HuH-7.5 (cell line): ENCODE measurements around the gene ALDH5A1.

ENCODE experiments used
- DNase-seq: peaks from one replicate; pipeline ENCODE4 v3.0.0; 2011; ENCODE audit warnings: low spot score

The ALDH5A1 gene

DNA sequence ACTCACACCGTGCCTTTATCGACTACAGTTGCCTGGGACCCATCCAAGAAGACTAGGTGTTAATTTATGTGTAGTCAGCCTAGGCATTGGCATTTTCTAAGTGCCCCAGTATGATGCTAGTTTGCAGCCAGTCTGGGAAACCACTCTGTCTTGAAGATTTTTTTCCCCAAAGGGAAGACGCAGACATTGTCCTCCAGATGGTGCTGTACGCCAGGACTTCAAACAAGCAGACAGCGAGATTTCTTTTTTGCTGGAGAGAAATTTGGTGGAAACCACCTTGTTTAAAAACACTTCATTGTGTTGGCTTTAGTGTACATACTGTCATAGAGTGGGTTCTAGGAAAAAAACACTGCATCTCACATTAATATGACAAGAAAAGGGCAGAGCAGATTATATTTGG, 30.0 kb downstream of the ALDH5A1 start:
- no peak for DNase-seq

DNA sequence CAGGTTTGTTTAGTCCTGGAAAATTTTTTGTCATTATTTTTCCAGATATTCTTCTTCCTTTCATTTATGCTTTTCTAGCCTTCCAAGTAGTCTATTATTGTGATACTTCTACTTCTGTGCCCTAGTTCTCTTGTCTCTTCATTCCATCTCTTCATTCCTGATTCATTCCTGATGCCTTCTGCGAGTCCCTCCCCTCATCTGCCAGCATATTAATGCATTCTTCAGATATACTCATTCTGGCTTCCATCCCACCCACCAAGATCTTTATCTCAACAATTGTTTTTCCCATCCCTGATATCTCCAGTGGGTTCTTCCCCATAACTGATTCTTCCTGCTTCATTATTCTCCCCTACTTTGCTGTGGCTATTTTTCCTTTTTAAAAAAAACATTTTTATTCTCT, 35.2 kb downstream of the ALDH5A1 start:
- DNase-seq: no peak

DNA sequence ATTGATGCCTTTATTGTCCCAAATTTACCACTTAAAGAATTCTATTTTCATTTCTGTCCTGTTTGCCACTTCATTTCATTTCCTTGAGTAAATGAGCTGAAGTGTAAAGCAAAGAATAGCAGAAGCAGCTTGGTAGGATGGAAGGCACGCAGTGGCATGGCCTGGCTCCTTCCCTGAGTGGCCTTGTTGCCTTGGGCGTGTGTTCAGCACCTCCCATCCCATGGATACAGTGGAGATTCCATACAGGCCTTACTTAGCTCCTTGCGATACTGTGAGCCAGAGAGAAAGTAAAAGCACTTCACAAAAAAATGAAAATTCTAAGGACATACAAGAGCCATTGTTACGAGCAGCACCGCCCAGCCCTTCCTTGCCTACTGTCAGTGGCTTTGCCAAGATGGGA, 39.6 kb downstream of the ALDH5A1 start:
- no peak for DNase-seq

DNA sequence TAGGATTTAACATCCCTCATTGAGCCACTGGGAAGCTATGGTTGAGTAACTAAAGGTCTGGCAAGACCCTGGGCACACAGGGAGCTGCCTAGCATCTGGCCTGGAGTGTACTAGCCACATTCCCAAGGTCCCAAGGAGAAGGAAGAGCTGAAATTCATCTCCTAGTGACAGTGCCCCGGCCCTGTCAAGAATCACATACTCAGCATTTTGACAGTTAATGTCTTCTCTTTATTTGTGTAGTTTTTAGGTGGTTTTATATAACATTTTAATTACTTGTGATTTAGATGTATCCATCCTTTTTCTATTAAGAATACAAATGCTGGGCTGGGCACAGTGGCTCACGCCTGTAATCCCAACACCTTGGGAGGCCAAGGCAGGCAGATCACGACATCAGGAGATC, 40.4 kb downstream of the ALDH5A1 start:
- DNase-seq: no peak

DNA sequence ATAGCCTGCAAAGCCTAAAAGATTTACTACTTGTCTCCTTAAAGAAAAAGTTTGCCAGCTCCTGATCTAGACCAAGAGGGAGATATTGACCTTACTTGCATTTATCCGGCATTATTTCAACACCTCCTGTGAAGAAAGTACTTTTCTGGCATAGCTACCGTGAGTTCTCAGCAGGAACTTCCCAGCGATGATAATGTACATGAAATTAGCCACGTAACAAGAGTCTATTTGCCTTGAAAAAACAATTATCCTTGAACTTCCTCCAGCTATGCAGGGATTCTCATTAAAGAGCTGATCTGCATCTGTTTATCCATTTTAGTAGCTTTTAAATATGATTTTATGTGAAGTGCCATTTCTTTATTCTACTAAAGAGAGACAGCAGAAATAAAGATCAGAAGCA, 41.7 kb downstream of the ALDH5A1 start:
- DNase-seq: no peak

DNA sequence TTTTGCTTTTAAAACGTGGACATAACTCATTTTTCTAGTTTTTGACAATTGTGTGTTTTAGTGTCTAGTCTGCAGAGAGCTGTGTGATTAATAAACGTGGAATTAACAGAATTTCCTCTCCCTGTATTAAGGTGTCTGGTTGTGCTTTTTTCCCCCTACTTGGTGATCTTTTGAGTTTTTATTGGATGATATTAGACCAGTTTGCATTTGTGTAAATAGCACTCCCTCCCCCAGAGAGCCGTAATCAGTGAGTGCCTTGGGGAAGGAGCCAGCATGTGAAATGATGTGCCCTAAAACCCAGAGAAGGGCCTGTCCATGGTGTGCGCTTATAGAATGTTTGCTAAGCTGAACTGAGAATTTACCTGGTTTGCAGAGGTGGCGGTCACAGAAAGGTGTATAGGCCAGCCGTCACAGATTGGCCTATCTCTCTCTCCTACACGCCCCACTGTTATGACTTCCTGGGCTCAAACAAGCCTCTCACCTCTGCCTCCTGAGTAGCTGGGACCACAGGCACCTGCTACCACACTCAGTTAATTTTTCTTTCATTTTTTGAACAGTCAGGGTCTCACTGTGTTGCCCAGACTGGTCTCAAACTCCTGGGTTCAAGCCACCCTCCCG, 42.4 kb downstream of the ALDH5A1 start:
- DNase-seq: no peak

DNA sequence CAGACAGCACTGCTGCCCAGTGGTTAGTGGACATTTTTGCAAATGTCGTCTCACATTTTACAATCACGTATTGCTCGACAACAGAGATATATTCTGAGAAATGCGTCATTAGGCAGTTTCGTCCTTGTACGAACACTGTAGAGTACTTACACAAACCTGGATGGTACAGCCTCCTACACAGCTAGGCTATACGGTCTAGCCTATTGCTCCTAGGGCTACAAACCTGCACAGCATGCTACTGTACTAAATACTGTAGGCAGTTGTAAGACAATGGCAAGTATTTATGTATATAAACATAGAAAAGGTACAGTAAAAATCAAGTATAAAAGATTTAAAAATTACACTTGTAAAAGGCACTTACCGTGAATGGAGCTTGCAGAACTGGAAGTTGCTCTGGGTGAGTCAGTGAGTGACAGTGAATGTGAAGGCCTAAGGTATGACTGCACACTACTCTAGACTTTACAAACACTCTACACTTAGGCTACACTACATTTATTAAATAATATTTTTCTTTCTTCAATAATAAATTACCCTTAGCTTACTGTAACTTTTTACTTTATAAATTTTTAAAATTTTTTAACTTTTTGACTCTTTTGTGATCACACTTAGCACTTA, 43.1 kb downstream of the ALDH5A1 start:
- no peak for DNase-seq

DNA sequence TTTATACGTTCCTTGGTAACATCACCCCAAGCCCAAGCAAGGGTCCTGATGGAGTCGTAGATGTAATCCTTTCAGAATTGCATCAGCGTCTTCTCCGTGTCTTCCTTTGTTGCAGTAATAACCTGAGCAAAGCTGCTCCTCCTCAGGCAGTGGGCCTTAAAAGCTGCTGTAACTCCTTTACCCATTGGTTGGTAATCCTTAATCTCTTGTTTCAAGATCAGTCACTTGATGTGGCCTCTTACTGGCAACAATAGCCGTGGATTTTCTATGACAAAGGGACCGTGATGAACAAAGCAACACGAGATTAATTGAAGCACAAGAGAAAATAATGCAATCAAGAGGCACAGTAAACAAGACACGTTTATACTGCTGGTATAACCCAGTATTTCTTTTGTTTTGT, 44.6 kb downstream of the ALDH5A1 start:
- no peak for DNase-seq

DNA sequence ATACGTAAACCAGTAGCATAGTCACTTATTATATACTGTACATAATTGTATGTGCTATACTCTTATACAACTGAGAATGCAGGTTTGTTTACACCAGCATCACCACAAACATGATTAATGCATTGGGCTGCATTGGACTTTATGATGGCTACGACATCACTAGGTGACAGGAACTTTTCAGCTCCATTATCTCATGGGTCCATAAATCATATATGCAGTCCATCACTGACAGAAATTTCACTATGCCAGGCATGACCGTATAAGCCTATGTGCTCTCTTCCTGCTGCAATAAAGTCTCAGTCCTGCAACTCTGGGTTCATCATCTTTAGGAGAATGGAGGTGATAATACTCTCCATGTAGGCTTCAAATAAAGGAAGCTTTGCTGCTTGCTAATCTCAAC, 45.4 kb downstream of the ALDH5A1 start:
- no peak for DNase-seq

DNA sequence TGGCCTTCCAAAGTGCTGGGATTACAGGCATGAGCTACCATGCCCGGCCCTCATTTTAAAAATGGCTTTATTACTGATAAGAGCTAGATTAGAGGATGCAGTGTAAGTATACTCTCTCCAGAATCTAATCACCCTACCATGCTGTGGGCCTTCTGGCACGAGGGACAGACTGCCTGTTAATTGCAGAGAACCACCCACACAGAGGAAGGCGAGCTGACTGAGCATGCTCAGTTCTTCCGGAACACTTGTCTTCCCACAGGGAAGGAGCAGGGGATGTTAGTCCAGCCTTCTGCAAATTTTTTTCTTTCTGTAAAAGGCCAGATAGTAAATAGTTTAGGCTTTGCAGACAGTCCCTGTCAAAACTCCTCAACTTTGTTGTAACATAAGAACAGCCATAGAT, 48.9 kb downstream of the ALDH5A1 start:
- no peak for DNase-seq

DNA sequence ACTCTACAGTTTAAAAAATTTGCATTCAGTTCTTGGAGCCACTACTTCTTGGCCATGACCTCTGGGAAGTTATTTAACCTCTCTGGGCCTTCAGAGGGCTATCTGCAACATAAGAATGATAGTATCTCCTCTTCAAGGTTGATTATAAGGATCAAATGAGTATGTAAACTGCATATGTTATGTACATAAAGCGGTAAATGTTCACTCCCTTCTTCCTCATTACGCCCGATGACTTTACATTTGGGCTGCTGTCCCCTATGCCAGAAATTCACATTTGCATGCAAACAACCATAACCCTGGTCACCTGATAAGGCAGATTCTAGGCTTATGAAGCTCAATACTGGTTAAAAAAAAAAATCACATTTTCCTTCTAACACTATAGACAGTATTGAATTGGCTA, 50.4 kb downstream of the ALDH5A1 start:
- no peak for DNase-seq

DNA sequence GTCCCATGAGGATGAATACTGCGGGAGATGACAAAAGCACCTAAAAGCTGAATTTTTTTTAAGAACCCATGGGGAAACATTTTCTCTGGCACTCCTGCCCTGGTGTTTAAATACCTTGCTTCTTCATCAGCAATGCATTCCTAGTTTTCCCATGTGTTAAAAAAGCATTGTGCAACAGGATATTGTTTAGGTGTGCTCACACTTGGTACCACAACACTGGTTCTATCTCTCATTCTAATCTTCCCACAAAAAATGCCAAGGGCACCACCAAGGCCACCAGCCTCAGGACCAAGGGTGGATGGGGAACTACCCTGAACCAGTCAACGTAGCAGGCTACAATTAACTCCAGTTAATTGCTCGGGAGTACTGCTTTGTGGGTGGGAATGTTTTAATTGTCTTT, 50.9 kb downstream of the ALDH5A1 start:
- no peak for DNase-seq

DNA sequence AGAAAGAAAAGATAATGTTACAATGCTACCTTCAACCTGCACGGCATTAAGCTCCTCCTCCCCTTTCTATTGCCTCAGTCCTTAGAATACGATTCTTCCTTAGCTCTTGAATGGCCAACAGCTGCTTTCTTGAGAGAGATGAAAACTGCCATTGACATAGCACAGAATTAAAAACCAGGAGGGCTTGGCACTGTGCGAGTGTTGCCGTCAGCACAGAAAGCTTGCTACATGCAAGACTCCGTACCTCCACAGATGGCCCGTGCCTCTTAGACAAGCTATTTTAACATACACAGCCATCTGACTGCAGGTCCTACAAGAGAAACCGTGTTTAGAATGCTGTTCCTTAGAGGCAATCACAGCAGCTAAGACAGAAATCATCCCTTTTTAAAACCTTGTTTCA, 51.7 kb downstream of the ALDH5A1 start:
- no peak for DNase-seq

DNA sequence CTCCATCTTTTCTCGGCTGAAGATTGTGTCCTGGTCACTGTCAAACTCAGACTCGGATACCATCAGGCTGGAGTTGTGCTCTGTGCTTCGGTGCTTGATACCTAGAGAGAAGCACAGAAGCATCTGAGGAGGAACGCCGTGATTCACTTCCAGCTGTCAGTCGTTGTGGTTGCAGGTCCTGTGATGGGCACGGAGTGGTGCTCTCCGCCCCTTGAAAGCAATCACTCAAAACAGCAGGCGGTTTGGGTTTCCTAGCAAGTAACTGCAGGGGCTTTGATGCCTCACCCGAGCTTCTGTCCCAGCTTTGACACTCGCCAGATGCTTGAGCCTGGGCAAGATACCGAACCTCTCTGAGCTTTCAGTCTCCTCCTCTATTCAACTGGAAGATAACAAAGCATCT, 52.5 kb downstream of the ALDH5A1 start:
- DNase-seq: no peak

DNA sequence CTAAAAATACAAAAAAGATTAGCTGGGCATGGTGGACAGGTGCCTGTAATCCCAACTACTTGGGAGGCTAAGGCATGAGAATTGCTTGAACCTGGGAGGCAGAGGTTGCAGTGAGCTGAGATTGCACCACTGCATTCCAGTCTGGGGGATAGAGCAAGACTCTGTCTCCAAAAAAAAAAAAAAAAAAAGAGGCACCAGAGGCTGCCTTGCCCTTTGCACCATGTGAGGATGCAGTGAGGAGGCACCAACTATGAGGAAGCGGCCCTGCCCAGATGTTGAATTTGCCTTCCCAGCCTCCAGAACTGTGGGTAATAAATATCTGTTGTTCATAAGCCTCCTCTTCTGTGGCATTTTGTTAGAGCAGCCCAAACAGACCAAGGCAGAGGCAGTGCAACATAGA, 54.4 kb downstream of the ALDH5A1 start:
- DNase-seq: no peak

DNA sequence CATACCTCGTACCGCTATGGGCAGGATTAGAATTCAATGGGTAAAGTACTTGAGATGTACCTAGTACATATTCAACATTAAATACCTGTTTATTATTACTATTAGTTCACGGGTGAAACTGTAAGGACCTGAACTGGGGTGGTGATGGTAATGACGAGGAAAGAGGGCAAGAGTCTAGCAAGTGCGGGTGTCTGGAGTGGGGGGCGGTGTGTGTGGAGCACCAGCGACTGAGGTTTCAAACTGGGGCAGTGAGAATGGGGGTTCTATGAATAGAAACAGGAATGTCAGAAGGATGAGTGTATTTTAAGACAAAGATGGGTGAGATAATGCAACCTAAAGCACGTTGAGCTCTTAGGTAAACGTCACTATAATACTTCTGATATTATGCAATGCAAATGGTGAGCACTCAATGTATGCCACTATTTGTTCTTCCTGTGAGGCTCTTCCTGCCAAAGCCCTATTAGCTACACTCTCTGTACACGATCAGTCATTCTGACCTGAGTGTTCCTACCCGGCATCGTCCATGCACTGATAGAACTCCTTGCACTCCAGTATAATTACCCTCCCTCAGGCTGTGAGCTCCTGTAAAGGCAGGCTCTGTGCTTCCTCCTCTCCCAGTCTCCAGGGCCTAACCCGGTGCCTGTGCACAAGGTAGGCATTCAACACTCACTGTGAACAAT, 55.0 kb downstream of the ALDH5A1 start:
- no peak for DNase-seq

DNA sequence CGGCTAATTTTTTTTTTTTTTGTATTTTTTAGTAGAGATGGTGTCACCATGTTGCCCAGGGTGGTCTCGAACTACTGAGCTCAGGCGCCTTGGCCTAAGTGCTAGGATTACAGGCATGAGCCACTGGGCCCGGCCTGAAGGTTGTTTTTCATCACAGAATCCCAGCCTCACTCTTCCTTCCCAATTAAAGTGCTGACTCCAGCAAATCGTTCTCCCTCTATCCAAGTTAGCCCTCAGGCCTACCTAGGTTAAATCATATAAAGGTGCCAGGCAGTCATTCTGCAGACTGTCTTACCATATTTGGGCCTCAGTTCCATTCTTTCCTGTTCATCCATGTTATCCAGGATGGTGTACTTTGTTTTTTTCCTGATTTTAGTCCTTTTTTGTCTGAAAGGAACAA, 56.4 kb downstream of the ALDH5A1 start:
- no peak for DNase-seq

DNA sequence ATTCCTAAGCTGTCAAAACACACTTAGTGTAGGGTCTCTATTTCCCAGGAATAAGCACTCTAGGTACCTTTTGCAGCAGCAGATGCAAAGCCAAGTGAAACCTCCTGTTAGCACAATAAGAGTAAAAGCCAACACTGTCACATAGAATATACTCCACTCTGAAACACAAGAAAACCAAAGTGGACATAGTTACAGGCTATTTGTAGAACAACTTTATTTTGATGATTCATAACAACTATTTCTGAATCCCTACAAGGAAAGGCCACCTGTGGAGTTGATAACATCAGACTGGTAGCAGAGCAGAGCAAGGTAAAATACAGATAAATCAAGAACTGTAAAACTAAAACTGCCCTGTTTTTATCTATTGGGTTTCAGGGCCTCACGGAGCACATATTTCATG, 59.7 kb downstream of the ALDH5A1 start:
- DNase-seq: no peak

DNA sequence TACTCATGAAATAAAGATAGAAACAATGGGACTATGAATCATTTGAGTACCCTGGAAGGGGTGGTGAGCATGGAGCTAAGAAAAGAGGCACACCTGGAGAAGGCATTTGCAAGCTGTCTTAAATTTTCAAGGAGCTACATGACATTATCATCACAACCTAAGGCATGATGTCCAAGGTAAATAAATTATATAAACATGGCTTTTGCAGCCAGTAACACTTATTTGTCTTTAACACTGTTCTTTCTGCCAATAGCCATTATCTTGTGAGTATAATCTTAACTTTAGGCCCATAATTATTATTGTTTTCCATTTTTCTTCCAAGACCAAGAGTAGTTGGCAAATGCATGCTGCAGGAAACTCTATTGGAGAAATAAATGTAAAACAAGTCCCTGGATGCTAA, 63.7 kb downstream of the ALDH5A1 start:
- DNase-seq: no peak

DNA sequence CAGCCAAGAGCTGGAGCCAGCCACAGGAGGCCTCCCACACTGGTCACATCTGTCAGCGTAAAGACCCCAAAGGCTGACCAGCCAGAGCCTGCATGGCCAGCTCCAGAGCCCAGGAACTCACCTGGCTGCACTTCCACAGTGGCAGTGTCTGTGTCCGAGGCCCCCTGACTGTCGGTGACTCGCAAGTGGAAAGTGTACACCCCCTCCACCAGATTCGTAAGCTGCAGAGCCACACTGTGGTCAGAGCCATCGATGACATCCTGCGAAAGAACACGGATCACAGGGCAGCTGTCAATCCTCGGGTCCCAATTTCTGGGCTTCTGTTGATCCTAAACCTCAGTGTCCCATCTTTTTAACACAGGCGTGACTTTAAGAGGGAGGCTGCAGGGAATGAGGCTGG, 69.3 kb downstream of the ALDH5A1 start:
- no peak for DNase-seq

DNA sequence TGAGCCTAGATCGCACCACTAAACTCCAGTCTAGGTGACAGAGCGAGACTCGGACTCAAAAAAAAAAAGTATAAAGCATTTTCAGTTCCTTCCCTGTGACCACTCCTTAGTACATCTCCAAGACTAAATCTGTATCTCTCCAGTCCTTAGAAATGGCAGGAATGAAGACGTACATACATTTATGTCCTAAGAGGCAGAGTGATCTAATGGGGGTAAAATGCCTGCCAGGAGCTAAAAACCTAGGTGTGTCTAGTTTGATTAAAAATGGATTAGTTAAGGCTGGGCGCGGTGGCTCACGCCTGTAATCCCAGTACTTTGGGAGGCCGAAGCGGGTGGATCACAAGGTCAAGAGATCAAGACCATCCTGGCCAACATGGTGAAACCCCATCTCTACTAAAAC, 70.4 kb downstream of the ALDH5A1 start:
- DNase-seq: no peak

DNA sequence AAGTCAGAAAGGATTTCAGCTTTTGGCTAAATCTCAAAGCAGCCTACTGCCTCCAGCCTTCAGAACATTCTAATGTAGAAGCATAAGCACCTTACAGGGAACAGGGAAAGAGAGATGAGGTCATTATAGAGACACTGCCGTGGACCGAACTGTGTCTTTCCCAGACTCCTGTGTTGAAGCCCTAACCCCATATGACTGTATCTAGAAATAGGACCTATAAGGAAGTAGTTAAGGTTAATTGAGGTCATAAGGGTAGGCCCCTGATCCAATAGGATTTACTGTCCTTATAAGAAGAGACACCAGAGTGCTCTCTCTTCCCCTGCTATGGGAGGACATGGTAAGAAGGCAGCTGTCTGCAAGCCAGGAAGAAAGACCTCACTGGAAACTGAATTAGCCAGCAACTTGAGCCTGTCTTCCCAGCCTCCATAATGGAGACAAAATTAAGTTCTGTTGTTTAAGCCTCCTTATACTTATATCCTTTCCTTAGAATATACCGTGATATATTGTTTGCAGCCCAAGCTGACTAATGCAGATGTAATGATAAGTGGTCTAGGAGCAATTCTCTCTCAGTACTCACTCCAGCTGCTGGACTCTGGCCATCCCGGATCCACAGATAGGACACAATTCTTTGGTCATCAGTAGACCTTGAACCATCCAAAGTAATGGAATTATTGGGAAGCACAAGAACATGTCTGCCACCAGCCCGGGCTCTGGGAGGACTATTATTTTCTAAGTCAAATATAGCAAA, 71.4 kb downstream of the ALDH5A1 start:
- DNase-seq: no peak

DNA sequence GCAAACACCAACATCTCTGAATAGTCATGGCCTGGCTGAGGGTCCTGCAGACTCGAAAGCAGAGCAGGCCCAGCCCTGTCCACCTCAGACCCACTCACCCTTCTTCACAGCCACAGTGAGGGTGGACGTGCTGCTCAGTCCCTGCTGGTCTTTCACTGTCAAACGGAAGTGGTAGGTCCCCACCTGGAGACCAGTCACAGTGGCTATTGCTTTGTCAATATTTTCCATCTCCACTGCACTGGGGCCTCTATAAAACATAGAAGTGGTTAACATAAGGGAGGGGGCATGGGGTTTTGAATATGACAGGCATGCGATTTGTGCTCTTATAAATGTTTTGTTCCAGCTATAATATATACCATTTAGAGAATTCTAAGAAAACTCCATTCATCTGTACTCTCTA, 73.9 kb downstream of the ALDH5A1 start:
- DNase-seq: no peak
